Endothelial cell of umbilical vein (primary cell): ENCODE measurements around the gene SPG11. TPM values are rescaled to one million over a fixed set of nuclear protein-coding genes. Genes with fewer than 3 reads are reported as not detected.

Experiments
- BruUV-seq: library from RNA; stranded (reverse); fragments of 400-500 nt; replicated peaks from 2 replicates; lab custom pipeline; 2021; lab: Mats Ljungman, UMichigan
- CTCF ChIA-PET: fragments of 300-600, 350-600 bp; sonication (Branson Sonifier 250); formaldehyde crosslinking; loops from one replicate; lab custom pipeline; 2021; ENCODE audit warnings: antibody characterized with exemption, inconsistent platforms; lab: Charles Lee
- POLR2A ChIA-PET: fragments of 300-600, 350-600 bp; sonication (Branson Sonifier 250); formaldehyde crosslinking; loops from one replicate; lab custom pipeline; 2021; ENCODE audit warnings: antibody characterized with exemption, inconsistent platforms; lab: Charles Lee
- DNase-seq: peaks from one replicate; pipeline ENCODE4 v3.0.0-alpha.2; 2011; ENCODE audit warnings: low read depth, low spot score
- FAIRE-seq: peaks from 2 replicates; lab custom pipeline; 2011; peaks lifted over from hg19 to GRCh38; lab: Jason Lieb, UNC
- H2AFZ ChIP-seq: 2 replicates; pipeline ENCODE4 v1.6.0; 2012; ENCODE audit warnings: low read depth, low read length, control low read depth, inconsistent platforms
- H3K27ac ChIP-seq: 2 replicates; pipeline ENCODE4 v1.5.1; 2011; ENCODE audit warnings: low read depth, mild to moderate bottlenecking, control low read depth, low read length, moderate library complexity; ENCODE audit not compliant: insufficient read depth
- H3K27me3 ChIP-seq, 2 experiments: 2 replicates each; pipeline versions ENCODE4 v1.6.0 to v1.6.1; 2011; ENCODE audit warnings: low read length in 2 of 2, mixed read lengths in 1 of 2; ENCODE audit not compliant: control insufficient read depth in 2 of 2, insufficient read depth in 2 of 2
- H3K36me3 ChIP-seq, 2 experiments: 2 replicates in 1 of 2; 3 replicates in 1 of 2; pipeline ENCODE4 v1.5.1; 2011; ENCODE audit warnings: low read length in 2 of 2, mild to moderate bottlenecking in 1 of 2, moderate library complexity in 1 of 2; ENCODE audit not compliant: control insufficient read depth in 2 of 2, insufficient read depth in 2 of 2; ENCODE audit errors: extremely low read depth in 1 of 2
- H3K4me1 ChIP-seq: 3 replicates; pipeline ENCODE4 v1.5.1; 2011; ENCODE audit warnings: mild to moderate bottlenecking, low read length; ENCODE audit not compliant: control insufficient read depth, insufficient read depth; ENCODE audit errors: extremely low read depth
- H3K4me2 ChIP-seq: 2 replicates; pipeline ENCODE4 v1.6.1; 2011; ENCODE audit warnings: low read length, control low read depth, mixed read lengths; ENCODE audit not compliant: insufficient read depth
- H3K4me3 ChIP-seq, 3 experiments: fragments of 200-600 bp in 1 of 3; sonication (generic), shearing (Covaris generic) in 1 of 3; replicated peaks in 1 of 3; 2 replicates each; pipeline ENCODE4 v1.5.1; 2011 to 2016; ENCODE audit warnings: control low read depth in 3 of 3, low read length in 3 of 3, mild to moderate bottlenecking in 2 of 3, inconsistent platforms in 1 of 3, low read depth in 1 of 3, moderate library complexity in 1 of 3; ENCODE audit not compliant: insufficient read depth in 1 of 3
- H3K79me2 ChIP-seq: 2 replicates; pipeline ENCODE4 v1.6.0; 2012; ENCODE audit warnings: low read length, inconsistent platforms; ENCODE audit not compliant: control insufficient read depth, insufficient read depth
- H3K9ac ChIP-seq: replicated peaks from 2 replicates; pipeline ENCODE3; 2011; ENCODE audit warnings: low read length, control low read depth; ENCODE audit not compliant: insufficient read depth; ENCODE audit errors: extremely low read depth
- H3K9me1 ChIP-seq: replicated peaks from 3 replicates; pipeline ENCODE4 v1.6.0; 2011; ENCODE audit warnings: mild to moderate bottlenecking, low read length; ENCODE audit not compliant: control insufficient read depth, insufficient read depth; ENCODE audit errors: extremely low read depth
- H3K9me3 ChIP-seq: replicated peaks from 2 replicates; pipeline ENCODE4 v1.5.1; 2012; ENCODE audit warnings: low read length, inconsistent platforms; ENCODE audit not compliant: control insufficient read depth, insufficient read depth
- H4K20me1 ChIP-seq: replicated peaks from 2 replicates; pipeline ENCODE3; 2011; ENCODE audit warnings: mild to moderate bottlenecking, low read length; ENCODE audit not compliant: control insufficient read depth, insufficient read depth; ENCODE audit errors: extremely low read depth
- POLR2AphosphoS5 ChIP-seq: IDR thresholded peaks from 2 replicates; pipeline ENCODE4 v1.6.1; 2012; ENCODE audit warnings: low read depth, mild to moderate bottlenecking, control low read depth, low read length, moderate library complexity; ENCODE audit not compliant: insufficient read depth
- dilution Hi-C: fragments of 300-500 bp; cut with MboI; formaldehyde crosslinking; loops from one replicate; pipeline ENCODE4 v1.15.0; 2019; ENCODE audit warnings: low sequenced_read_pairs; ENCODE audit not compliant: extremely low pct_ligation_motif_present
- intact Hi-C: fragments of 100-400 bp; cut with micrococcal nuclease; formaldehyde crosslinking; loops from one replicate; pipeline ENCODE4 v1.10.0; 2022
- polyA plus RNA-seq, 4 experiments: library from polyadenylated mRNA; depleted of rRNA in 3 of 4; stranded (reverse) in 3 of 4; unstranded in 1 of 4; fragments of >200 nt; gene quantifications; 2 replicates each; pipeline versions ENCODE4 v1.2.1 to v1.2.3, GENCODE V29; 2011 to 2012; ENCODE audit warnings: missing spikeins in 1 of 4
- total RNA-seq: library from RNA; stranded (reverse); gene quantifications from 2 replicates; pipeline ENCODE4 v1.2.3, GENCODE V29; 2021
- TF ChIP-seq, protein P1 (sequence below), 2 donors: IDR thresholded peaks; 1 replicate in 1 of 2; 2 replicates in 1 of 2; pipeline ENCODE4 v1.5.1; 2011; ENCODE audit warnings: low read length in 2 of 2, mild to moderate bottlenecking in 2 of 2, moderate library complexity in 2 of 2, control low read depth in 1 of 2, inconsistent platforms in 1 of 2, low read depth in 1 of 2; ENCODE audit not compliant: insufficient read depth in 1 of 2; ENCODE audit errors: extremely low read depth in 1 of 2

Gene SPG11
- total and polyA plus RNA-seq, 2 donors (not counting 3 experiments of a cell fraction or from before 2014, with no cell fraction given), result 30.7 to 53.5 TPM

DNA sequence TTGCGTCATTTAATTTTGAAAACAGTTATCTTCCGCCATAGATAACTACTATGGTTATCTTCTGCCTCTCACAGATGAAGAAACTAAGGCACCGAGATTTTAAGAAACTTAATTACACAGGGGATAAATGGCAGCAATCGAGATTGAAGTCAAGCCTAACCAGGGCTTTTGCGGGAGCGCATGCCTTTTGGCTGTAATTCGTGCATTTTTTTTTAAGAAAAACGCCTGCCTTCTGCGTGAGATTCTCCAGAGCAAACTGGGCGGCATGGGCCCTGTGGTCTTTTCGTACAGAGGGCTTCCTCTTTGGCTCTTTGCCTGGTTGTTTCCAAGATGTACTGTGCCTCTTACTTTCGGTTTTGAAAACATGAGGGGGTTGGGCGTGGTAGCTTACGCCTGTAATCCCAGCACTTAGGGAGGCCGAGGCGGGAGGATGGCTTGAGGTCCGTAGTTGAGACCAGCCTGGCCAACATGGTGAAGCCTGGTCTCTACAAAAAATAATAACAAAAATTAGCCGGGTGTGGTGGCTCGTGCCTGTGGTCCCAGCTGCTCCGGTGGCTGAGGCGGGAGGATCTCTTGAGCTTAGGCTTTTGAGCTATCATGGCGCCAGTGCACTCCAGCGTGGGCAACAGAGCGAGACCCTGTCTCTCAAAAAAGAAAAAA, 49.0 kb upstream of the SPG11 start:
- Histone ChIP-seq H3K9me1 (no peaks in the 10 kb centered on the region), H3K4me1 (peaks cover 4% of the 10 kb centered on the region), H3K36me3 (peaks cover 14 to 15% of the 10 kb centered on the region in 2 experiments), H4K20me1 (peaks cover 5% of the 10 kb centered on the region), H3K27ac (peak overlapping the region; percentile 92), H3K9ac (peak overlapping the region; percentile 97), H3K79me2 (peaks cover 44% of the 10 kb centered on the region), H3K4me3 (peak overlapping the region; percentile 67 to 96 (median 79)), H3K4me2 (peak overlapping the region; percentile 92), H2AFZ (no peak overlapping the region), H3K27me3 (no peaks in the 10 kb centered on the region), H3K9me3 (no peaks in the 10 kb centered on the region)
- intact Hi-C loops (loop anchor here (1.0 to 10.0 kb wide), 4 partner anchors 14 to 482 kb away; no protein-coding TSS in a partner anchor), dilution Hi-C loops (no loop called here)
- peak; percentile 22 for TF ChIP-seq POLR2AphosphoS5
- TF ChIP-seq, protein P1, sequence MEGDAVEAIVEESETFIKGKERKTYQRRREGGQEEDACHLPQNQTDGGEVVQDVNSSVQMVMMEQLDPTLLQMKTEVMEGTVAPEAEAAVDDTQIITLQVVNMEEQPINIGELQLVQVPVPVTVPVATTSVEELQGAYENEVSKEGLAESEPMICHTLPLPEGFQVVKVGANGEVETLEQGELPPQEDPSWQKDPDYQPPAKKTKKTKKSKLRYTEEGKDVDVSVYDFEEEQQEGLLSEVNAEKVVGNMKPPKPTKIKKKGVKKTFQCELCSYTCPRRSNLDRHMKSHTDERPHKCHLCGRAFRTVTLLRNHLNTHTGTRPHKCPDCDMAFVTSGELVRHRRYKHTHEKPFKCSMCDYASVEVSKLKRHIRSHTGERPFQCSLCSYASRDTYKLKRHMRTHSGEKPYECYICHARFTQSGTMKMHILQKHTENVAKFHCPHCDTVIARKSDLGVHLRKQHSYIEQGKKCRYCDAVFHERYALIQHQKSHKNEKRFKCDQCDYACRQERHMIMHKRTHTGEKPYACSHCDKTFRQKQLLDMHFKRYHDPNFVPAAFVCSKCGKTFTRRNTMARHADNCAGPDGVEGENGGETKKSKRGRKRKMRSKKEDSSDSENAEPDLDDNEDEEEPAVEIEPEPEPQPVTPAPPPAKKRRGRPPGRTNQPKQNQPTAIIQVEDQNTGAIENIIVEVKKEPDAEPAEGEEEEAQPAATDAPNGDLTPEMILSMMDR (IDR thresholded peaks at IDR 0.05; ENCODE audit: extremely low read depth in 1 of 2, insufficient read depth in 1 of 2, low read depth in 1 of 2, low read length in 2 of 2), result no peak
- POLR2A ChIA-PET, result interaction anchor here (1.1 to 5.3 kb wide), 7 partner anchors 10 to 49 kb away, joined by 4 to 63 read pairs (median 10); partner anchors contain the start of genes SPG11 and TRIM69
- CTCF ChIA-PET, result interaction anchor here (1.2 to 6.8 kb wide), 5 partner anchors 16 to 134 kb away, joined by 3 to 107 read pairs (median 42); partner anchors contain the start of genes SPG11 and TRIM69
- FAIRE-seq, result peak; percentile 78
- DNase-seq, result peak; percentile 83
- TSS peak; percentile 35 for BruUV-seq
